CD4-positive, alpha-beta T cell treated with Interleukin-12 subunit alpha and Interleukin-12 subunit beta, for 1 hour (primary cell): ENCODE results near the gene DAP.
"Not testable (repeated sequence)": the region's sequence is repeated elsewhere in the genome, so short reads cannot be mapped to it uniquely, and the experiment has no call there.

ENCODE experiments used
- DNase-seq: peaks from one replicate; pipeline ENCODE4 v3.0.0-alpha.2; 2020

Gene DAP

GRCh38 chr5:10667431-10668057 lies 93.5 kb downstream of the DAP start:
- DNase-seq = no peak

GRCh38 chr5:10666531-10667299 lies 94.3 kb downstream of the DAP start:
- DNase-seq = no peak

GRCh38 chr5:10665799-10666198 lies 95.2 kb downstream of the DAP start:
- DNase-seq = no peak

GRCh38 chr5:10664180-10664769 lies 96.8 kb downstream of the DAP start:
- not testable (repeated sequence) for DNase-seq

- DNase-seq = no peak
Measured at GRCh38 chr5:10663489-10664179, 97.4 kb downstream of the DAP start.

- no peak for DNase-seq
Measured at GRCh38 chr5:10662661-10663488, 98.2 kb downstream of the DAP start.

GRCh38 chr5:10662083-10662482 lies 99.0 kb downstream of the DAP start:
- DNase-seq = no peak

GRCh38 chr5:10661401-10661800 lies 99.6 kb downstream of the DAP start:
- DNase-seq = no peak

GRCh38 chr5:10660720-10661387 lies 100.2 kb downstream of the DAP start:
- no peak for DNase-seq

- DNase-seq = no peak
Measured at GRCh38 chr5:10660135-10660534, 100.9 kb downstream of the DAP start.

GRCh38 chr5:10658265-10658664 lies 102.8 kb downstream of the DAP start:
- DNase-seq = no peak

- DNase-seq = no peak
Measured at GRCh38 chr5:10655972-10656830, 104.8 kb downstream of the DAP start.

GRCh38 chr5:10655161-10655971 lies 105.7 kb downstream of the DAP start:
- no peak for DNase-seq

- DNase-seq = no peak
Measured at GRCh38 chr5:10654566-10654965, 106.5 kb downstream of the DAP start.

GRCh38 chr5:10653751-10654400 lies 107.2 kb downstream of the DAP start:
- no peak for DNase-seq

- DNase-seq = no peak
Measured at GRCh38 chr5:10653043-10653442, 108.0 kb downstream of the DAP start.

GRCh38 chr5:10652606-10653005 lies 108.4 kb downstream of the DAP start:
- DNase-seq = no peak

- no peak for DNase-seq
Measured at GRCh38 chr5:10652151-10652550, 108.9 kb downstream of the DAP start.

- no peak for DNase-seq
Measured at GRCh38 chr5:10649666-10650380, 111.2 kb downstream of the DAP start.
